Adrenal gland (tissue), 12 donors: ENCODE measurements around the gene AKAP13. TPM values are rescaled to one million over a fixed set of nuclear protein-coding genes. Genes with fewer than 3 reads are reported as not detected.

Experiments
- DNase-seq, 7 donors: peaks; one replicate each; pipeline ENCODE4 v3.0.0-alpha.2; 2019 to 2020
- H3K27ac ChIP-seq, 5 donors: fragments of 200-600 bp; sonication (generic) in 4 of 5; 1 replicate in 3 of 5; 2 replicates in 2 of 5; pipeline versions ENCODE4 v1.5.1 to v1.8.0; 2016 to 2020; ENCODE audit warnings: mild to moderate bottlenecking in 1 of 5
- H3K27me3 ChIP-seq: fragments of 200-600 bp; 2 replicates; pipeline ENCODE4 v1.8.0; 2021
- H3K36me3 ChIP-seq, 2 donors: fragments of 200-600 bp; replicated peaks in 1 of 2; 1 replicate in 1 of 2; 2 replicates in 1 of 2; pipeline versions ENCODE4 v1.5.1 to v1.8.0; 2018 to 2022
- H3K4me1 ChIP-seq, 2 donors: fragments of 200-600 bp; replicated peaks in 1 of 2; 1 replicate in 1 of 2; 2 replicates in 1 of 2; pipeline versions ENCODE4 v1.5.1 to v1.8.0; 2018 to 2021
- H3K4me3 ChIP-seq, 4 donors: fragments of 200-600 bp; sonication (generic) in 3 of 4; one replicate each; pipeline ENCODE4 v1.5.1; 2016 to 2018
- H3K9me3 ChIP-seq, 3 donors: fragments of 200-600 bp; sonication (generic) in 1 of 3; replicated peaks in 1 of 3; 1 replicate in 2 of 3; 2 replicates in 1 of 3; pipeline versions ENCODE4 v1.5.1 to v1.8.0; 2016 to 2021
- POLR2A ChIP-seq, 2 donors: fragments of 450-650 bp; IDR thresholded peaks; one replicate each; pipeline ENCODE4 v1.6.1; 2017; ENCODE audit warnings: antibody characterized with exemption in 2 of 2, mild to moderate bottlenecking in 2 of 2, moderate library complexity in 1 of 2
- WGBS, 4 donors: extraction: QIAGEN DNeasy Blood & Tissue Kit in 2 of 4; methylation state at CpG; one replicate each; pipeline versions ENCODE4 v1.1.5 to v1.1.7; 2013 to 2017; 5-methylcytosine and 5-hydroxymethylcytosine counted together
- intact Hi-C, 2 donors: fragments of 100-400 bp; cut with DNase I; formaldehyde crosslinking; loops; one replicate each; pipeline versions ENCODE4 v1.14.1 to v1.15.0; 2022 to 2023
- polyA plus RNA-seq, 3 donors: library from polyadenylated mRNA; stranded (reverse); fragments of 200-250 nt in 2 of 3; fragments of 350-450 nt in 1 of 3; fragmentation: Illumina TruSeq in 1 of 3; extraction: RNeasy Lipid Tissue Mini Kit (QIAGEN cat#74804) in 1 of 3; gene quantifications; one replicate each; pipeline ENCODE4 v1.2.3, GENCODE V29; 2013 to 2014
- total RNA-seq, 9 donors: library from RNA; depleted of rRNA in 4 of 9; stranded (reverse); fragments of >200 nt in 4 of 9; fragments of 120-200 nt in 1 of 9; fragmentation: NEBNext Ultra II Directional in 1 of 9; extraction: Animal tissue kit (Norgen Biotek cat#: 25700) in 1 of 9; gene quantifications; one replicate each; pipeline versions ENCODE4 v1.1.0 to v1.2.4, GENCODE V29; 2013 to 2023
- TF ChIP-seq, protein P1 (sequence below), 6 experiments: fragments of 450-650 bp in 4 of 6; fragments of 200-600 bp in 2 of 6; sonication (generic) in 1 of 6; IDR thresholded peaks; 1 replicate in 5 of 6; 2 replicates in 1 of 6; pipeline versions ENCODE4 v1.5.1 to v1.8.0; 2016 to 2021; ENCODE audit warnings: antibody characterized with exemption in 6 of 6, mild to moderate bottlenecking in 2 of 6, moderate library complexity in 1 of 6
- donor health status: healthy with polysubstance abuse.
- donor health status: Bipolar disorder and iron deficiency.
- donor health status: DM: yes; HTN: yes; CAD: no.
- donor health status: DM: no; HTN: no; CAD: no.
- donor health status: DM: no; HTN: no; CAD: no.
- donor health status: DM: yes; HTN: yes; CAD: no.

The AKAP13 gene
- total and polyA plus RNA-seq, 12 donors, result 42.7 to 144 (median 89.2) TPM

DNA sequence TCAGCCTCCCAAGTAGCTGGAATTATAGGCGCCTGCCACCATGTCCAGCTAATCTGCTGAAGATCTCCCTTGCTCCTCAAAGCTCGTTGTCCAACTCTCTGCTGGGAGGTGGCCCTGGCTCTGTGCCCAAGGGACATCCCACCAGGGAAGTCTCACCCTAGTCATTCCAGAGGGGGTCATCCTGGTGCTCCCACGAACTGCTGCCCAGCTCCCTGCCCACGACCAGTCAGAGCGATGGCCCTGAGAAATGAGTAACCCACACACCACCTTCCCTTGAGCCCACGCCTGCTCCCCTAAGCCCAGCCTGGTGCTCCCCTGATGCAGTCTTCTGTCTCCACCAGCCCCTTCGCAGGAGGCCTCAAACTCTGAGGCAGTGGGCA, 409.1 kb downstream of the AKAP13 start:
- Histone ChIP-seq H3K4me3 (no peak overlapping the region), H3K27ac (no peak overlapping the region), H3K36me3 (no peaks in the 10 kb centered on the region), H3K27me3 (no peaks in the 10 kb centered on the region), H3K4me1 (peaks cover 27 to 36% of the 10 kb centered on the region in 2 donors), H3K9me3 (no peaks in the 10 kb centered on the region)
- intact Hi-C loops, result loop anchor here in 1 of 2 donors (10.0 kb wide), 1 partner anchor 55 kb away; no protein-coding TSS in a partner anchor
- TF ChIP-seq, protein P1, sequence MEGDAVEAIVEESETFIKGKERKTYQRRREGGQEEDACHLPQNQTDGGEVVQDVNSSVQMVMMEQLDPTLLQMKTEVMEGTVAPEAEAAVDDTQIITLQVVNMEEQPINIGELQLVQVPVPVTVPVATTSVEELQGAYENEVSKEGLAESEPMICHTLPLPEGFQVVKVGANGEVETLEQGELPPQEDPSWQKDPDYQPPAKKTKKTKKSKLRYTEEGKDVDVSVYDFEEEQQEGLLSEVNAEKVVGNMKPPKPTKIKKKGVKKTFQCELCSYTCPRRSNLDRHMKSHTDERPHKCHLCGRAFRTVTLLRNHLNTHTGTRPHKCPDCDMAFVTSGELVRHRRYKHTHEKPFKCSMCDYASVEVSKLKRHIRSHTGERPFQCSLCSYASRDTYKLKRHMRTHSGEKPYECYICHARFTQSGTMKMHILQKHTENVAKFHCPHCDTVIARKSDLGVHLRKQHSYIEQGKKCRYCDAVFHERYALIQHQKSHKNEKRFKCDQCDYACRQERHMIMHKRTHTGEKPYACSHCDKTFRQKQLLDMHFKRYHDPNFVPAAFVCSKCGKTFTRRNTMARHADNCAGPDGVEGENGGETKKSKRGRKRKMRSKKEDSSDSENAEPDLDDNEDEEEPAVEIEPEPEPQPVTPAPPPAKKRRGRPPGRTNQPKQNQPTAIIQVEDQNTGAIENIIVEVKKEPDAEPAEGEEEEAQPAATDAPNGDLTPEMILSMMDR (IDR thresholded peaks at IDR 0.05), result no peak
- no peak for TF ChIP-seq POLR2A (IDR thresholded peaks at IDR 0.05)
- WGBS, 4 donors, result 79 to 100% (median 90%) methylated on average over 3 to 7 of the region's 7 CpGs
- no peak for DNase-seq

DNA sequence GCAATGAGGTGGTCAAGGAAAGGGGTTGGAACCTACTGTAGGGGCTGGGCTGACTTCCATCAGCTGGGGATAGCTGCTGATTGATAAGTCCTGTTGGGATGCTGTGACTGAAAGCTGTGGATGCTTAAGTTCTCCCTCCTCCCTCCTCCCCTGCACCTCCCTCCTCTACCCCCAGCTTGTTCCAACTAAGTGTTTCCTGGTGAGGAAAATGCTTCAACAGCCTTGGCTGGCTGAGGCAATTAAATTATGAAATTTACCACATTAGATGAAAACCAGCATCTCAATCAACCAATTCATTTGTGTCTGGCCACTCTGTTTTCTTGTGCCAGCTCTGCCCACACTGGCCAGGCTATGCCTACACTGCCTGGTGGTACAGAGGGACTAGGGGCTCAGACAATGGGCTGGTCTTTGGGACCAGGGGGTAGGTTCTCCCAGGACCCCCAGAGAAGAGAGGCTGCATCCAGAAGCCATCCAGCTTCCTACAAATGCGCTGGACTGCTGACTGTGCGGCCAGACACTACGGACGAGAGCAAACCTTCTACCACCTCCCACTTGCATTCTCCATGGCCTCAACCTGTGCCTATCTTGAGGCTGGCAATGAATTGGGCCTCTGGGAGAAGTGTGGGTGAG, 411.8 kb downstream of the AKAP13 start:
- intact Hi-C loops, result loop anchor here in 1 of 2 donors (5.0 kb wide), 1 partner anchor 35 kb away; no protein-coding TSS in a partner anchor
- Histone ChIP-seq H3K27me3 (no peaks in the 10 kb centered on the region), H3K9me3 (no peaks in the 10 kb centered on the region), H3K36me3 (no peaks in the 10 kb centered on the region), H3K27ac (no peak overlapping the region), H3K4me1 (peaks cover 9 to 20% of the 10 kb centered on the region in 2 donors), H3K4me3 (no peak overlapping the region)
- 86 to 100% (median 95%) methylated on average over 4 of the region's 4 CpGs; no CpG with 5 or more reads in 1 of the 4 donors for WGBS, 4 donors
- DNase-seq, result no peak
- no peak for TF ChIP-seq POLR2A (IDR thresholded peaks at IDR 0.05)
- TF ChIP-seq, protein P1 (IDR thresholded peaks at IDR 0.05), result no peak

DNA sequence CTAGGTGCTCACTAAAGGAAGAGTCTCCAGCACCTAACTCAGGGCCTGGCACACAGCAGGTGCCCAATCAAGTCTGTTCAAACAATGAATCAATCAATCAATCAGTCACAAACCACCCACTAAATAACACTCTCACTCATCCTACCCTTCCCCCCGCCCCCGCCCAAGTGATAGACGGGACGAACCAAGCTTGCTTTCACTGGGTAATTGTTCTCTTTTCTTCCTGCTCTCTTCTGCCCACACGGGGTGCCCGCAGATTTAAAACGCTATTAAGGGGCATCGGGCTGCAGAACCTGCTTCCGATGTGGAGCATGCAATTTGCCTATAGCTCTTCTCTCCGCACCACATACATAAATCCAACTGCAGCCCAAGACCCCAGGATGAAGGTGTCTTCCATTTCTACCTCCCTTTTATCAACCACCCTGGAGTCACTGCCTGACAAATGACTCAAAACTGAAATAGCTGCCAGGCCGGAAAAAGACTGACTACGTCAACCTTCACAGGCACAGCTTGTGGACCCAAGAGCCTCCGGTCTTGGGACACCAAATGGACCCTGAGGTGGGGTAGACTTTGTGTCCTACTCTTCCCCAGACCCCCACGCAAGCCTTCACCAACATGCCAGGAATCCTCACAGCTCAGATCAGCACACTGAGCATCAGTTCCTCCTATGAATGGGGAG, 412.6 kb downstream of the AKAP13 start:
- intact Hi-C loops, result loop anchor here in 1 of 2 donors (5.0 kb wide), 1 partner anchor 36 kb away; no protein-coding TSS in a partner anchor
- 58 to 78% (median 65%) methylated on average over 10 to 14 of the region's 14 CpGs for WGBS, 4 donors
- H3K4me3 ChIP-seq, result peak overlapping the region in 1 of 4 donors; percentile 86
- no peaks in the 10 kb centered on the region for H3K36me3 ChIP-seq
- H3K27ac ChIP-seq, result no peak overlapping the region
- DNase-seq, result no peak
- no peaks in the 10 kb centered on the region for H3K27me3 ChIP-seq
- TF ChIP-seq, protein P1 (IDR thresholded peaks at IDR 0.05), result no peak
- no peak for TF ChIP-seq POLR2A (IDR thresholded peaks at IDR 0.05)
- peaks cover 9 to 20% of the 10 kb centered on the region in 2 donors for H3K4me1 ChIP-seq
- no peaks in the 10 kb centered on the region for H3K9me3 ChIP-seq
